Prostate gland (tissue), 2 donors: ENCODE measurements around the gene KCTD1.

Source experiments
- POLR2A ChIP-seq: fragments of 450-650 bp; IDR thresholded peaks from one replicate; pipeline ENCODE4 v1.6.1; 2016; ENCODE audit warnings: antibody characterized with exemption, mild to moderate bottlenecking
- POLR2AphosphoS5 ChIP-seq: sonication (generic); formaldehyde crosslinking; IDR thresholded peaks from one replicate; pipeline ENCODE4 v1.6.1; 2017; ENCODE audit warnings: antibody characterized with exemption
- TF ChIP-seq, protein P1 (sequence below), 4 experiments: fragments of 200-600 bp in 2 of 4; fragments of 450-650 bp in 2 of 4; sonication (generic) in 2 of 4; IDR thresholded peaks; 1 replicate in 3 of 4; 2 replicates in 1 of 4; pipeline ENCODE4 v1.5.1; 2016 to 2019; ENCODE audit warnings: antibody characterized with exemption in 4 of 4, mild to moderate bottlenecking in 2 of 4, moderate library complexity in 2 of 4

DNA sequence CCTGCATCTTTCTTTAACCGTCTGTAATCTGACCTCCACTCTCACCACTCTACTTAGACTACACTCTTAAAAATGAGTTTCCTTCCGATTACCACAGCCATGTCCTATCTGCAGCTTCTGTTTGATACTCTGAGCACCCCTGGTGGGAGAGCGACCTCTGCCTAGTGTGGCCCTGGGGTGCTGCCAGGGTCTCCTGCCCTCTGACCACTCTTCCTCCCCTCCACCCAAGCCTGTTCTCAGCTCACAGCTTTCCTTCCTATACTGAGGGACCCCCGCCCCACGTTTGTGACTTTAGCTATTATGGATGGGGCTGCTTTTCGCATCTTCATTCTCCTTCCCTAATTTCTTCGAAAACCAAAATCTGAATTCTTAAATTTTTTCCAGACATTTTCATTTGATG, 132.7 kb downstream of the KCTD1 start:
- no peak for TF ChIP-seq POLR2AphosphoS5
- TF ChIP-seq, protein P1, sequence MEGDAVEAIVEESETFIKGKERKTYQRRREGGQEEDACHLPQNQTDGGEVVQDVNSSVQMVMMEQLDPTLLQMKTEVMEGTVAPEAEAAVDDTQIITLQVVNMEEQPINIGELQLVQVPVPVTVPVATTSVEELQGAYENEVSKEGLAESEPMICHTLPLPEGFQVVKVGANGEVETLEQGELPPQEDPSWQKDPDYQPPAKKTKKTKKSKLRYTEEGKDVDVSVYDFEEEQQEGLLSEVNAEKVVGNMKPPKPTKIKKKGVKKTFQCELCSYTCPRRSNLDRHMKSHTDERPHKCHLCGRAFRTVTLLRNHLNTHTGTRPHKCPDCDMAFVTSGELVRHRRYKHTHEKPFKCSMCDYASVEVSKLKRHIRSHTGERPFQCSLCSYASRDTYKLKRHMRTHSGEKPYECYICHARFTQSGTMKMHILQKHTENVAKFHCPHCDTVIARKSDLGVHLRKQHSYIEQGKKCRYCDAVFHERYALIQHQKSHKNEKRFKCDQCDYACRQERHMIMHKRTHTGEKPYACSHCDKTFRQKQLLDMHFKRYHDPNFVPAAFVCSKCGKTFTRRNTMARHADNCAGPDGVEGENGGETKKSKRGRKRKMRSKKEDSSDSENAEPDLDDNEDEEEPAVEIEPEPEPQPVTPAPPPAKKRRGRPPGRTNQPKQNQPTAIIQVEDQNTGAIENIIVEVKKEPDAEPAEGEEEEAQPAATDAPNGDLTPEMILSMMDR (IDR thresholded peaks at IDR 0.05) = no peak
- no peak for TF ChIP-seq POLR2A
